WERI-Rb-1 (cell line): ENCODE measurements around the gene TEC.
"Not testable (repeated sequence)": the region's sequence is repeated elsewhere in the genome, so short reads cannot be mapped to it uniquely, and the experiment has no call there.

Source experiments
- DNase-seq: peaks from one replicate; pipeline ENCODE4 v3.0.0-alpha.2; 2020
- H3K27ac ChIP-seq: fragments of 250-450 bp; sonication (Bioruptor Pico); 2 replicates; pipeline ENCODE4 v1.5.1; 2020; ENCODE audit warnings: mild to moderate bottlenecking, moderate library complexity
- H3K27me3 ChIP-seq: fragments of 250-450 bp; sonication (Bioruptor Pico); 2 replicates; pipeline ENCODE4 v1.5.1; 2021; ENCODE audit warnings: mild to moderate bottlenecking, low read depth, moderate library complexity; ENCODE audit not compliant: insufficient read depth, severe bottlenecking
- H3K36me3 ChIP-seq: fragments of 250-450 bp; sonication (Bioruptor Pico); 2 replicates; pipeline ENCODE4 v1.5.1; 2020; ENCODE audit warnings: mild to moderate bottlenecking, moderate library complexity
- H3K4me3 ChIP-seq: 2 replicates; pipeline ENCODE4 v1.5.1; 2011; ENCODE audit warnings: low read depth, mild to moderate bottlenecking, control low read depth, low read length
- H3K9me3 ChIP-seq: fragments of 250-450 bp; sonication (Bioruptor Pico); 2 replicates; pipeline ENCODE4 v1.5.1; 2021; ENCODE audit warnings: mild to moderate bottlenecking, moderate library complexity; ENCODE audit not compliant: severe bottlenecking
- CTCF ChIP-seq: IDR thresholded peaks from 2 replicates; pipeline ENCODE4 v1.5.1; 2011; ENCODE audit warnings: low read depth, mild to moderate bottlenecking, control low read depth, inconsistent platforms, low read length

Gene TEC

GRCh38 chr4:48268956-48269860 is at the start of gene TEC:
Gene TEC, minus strand, starts transcription at chr4:48269838. Its CDS starts 41,224 bp downstream, at chr4:48228614.
- Histone ChIP-seq H3K36me3 (no peaks in the 10 kb centered on the region; the same call in 1 of the 2 replicates), H3K27ac (peak within 1 kb of the TSS; percentile 82), H3K4me3 (peak within 1 kb of the TSS; percentile 59), H3K9me3 (no peaks in the 10 kb centered on the region), H3K27me3 (no peaks in the 10 kb centered on the region)
- no peak for TF ChIP-seq CTCF
- peak; percentile 63 for DNase-seq

GRCh38 chr4:48315728-48316630 is 46.3 kb upstream of the TEC start:
- Histone ChIP-seq H3K27me3 (no peaks in the 10 kb centered on the region), H3K27ac (no peak overlapping the region), H3K36me3 (no peaks in the 10 kb centered on the region), H3K9me3 (no peaks in the 10 kb centered on the region), H3K4me3 (no peak overlapping the region)
- peak; percentile 33 for DNase-seq
- TF ChIP-seq CTCF = peak; percentile 75

GRCh38 chr4:48314746-48315145 is 45.1 kb upstream of the TEC start:
- not testable (repeated sequence) for H3K9me3 ChIP-seq, DNase-seq, H3K4me3 ChIP-seq, H3K36me3 ChIP-seq, H3K27ac ChIP-seq, H3K27me3 ChIP-seq

- DNase-seq = no peak
- Histone ChIP-seq H3K36me3 (no peaks in the 10 kb centered on the region), H3K9me3 (no peaks in the 10 kb centered on the region), H3K27me3 (no peaks in the 10 kb centered on the region), H3K4me3 (no peak overlapping the region), H3K27ac (no peak overlapping the region)
- TF ChIP-seq CTCF = no peak
Observed at GRCh38 chr4:48311896-48312295, 42.3 kb upstream of the TEC start.

- Histone ChIP-seq H3K4me3 (no peak overlapping the region), H3K9me3 (no peaks in the 10 kb centered on the region), H3K36me3 (no peaks in the 10 kb centered on the region), H3K27ac (no peak overlapping the region), H3K27me3 (no peaks in the 10 kb centered on the region)
- no peak for TF ChIP-seq CTCF
- DNase-seq = no peak
Observed at GRCh38 chr4:48308901-48309300, 39.3 kb upstream of the TEC start.

- TF ChIP-seq CTCF = no peak
- DNase-seq = no peak
Observed at GRCh38 chr4:48307528-48307927, 37.9 kb upstream of the TEC start.

More at GRCh38 chr4:48307528-48307927, 37.9 kb upstream of the TEC start:
- no peaks in the 10 kb centered on the region for H3K27me3 ChIP-seq
- no peaks in the 10 kb centered on the region for H3K9me3 ChIP-seq
- no peaks in the 10 kb centered on the region for H3K36me3 ChIP-seq
- no peak overlapping the region for H3K27ac ChIP-seq
- no peak overlapping the region for H3K4me3 ChIP-seq
